ENCODE data around the gene LAMA3. TPM values are rescaled to one million over a fixed set of nuclear protein-coding genes. Genes with fewer than 3 reads are reported as not detected.

Gene LAMA3
- total and polyA plus RNA-seq, 9 donors, result 2.3 to 8.7 (median 3.6) TPM

GRCh38 chr18:23842305-23842704, 153.1 kb downstream of the LAMA3 start:
- DNase-seq, result no peak
- H3K27me3 ChIP-seq (ENCODE audit: control insufficient read depth, insufficient read depth, low read length), result no peaks in the 10 kb centered on the region
- no peak overlapping the region for H3K27ac ChIP-seq (ENCODE audit: low read length)
- H3K4me3 ChIP-seq (ENCODE audit: low read length), result no peak overlapping the region
- no peaks in the 10 kb centered on the region for H3K36me3 ChIP-seq (ENCODE audit: control insufficient read depth, insufficient read depth, low read length)
- H3K4me1 ChIP-seq (ENCODE audit: control insufficient read depth, insufficient read depth, low read length), result no peaks in the 10 kb centered on the region
- WGBS (ENCODE audit: insufficient coverage), result 93% methylated on average over 14 of the region's 14 CpGs
- H3K9me3 ChIP-seq (replicated peaks; ENCODE audit: control insufficient read depth, low read depth, low read length), result no peaks in the 10 kb centered on the region

DNA sequence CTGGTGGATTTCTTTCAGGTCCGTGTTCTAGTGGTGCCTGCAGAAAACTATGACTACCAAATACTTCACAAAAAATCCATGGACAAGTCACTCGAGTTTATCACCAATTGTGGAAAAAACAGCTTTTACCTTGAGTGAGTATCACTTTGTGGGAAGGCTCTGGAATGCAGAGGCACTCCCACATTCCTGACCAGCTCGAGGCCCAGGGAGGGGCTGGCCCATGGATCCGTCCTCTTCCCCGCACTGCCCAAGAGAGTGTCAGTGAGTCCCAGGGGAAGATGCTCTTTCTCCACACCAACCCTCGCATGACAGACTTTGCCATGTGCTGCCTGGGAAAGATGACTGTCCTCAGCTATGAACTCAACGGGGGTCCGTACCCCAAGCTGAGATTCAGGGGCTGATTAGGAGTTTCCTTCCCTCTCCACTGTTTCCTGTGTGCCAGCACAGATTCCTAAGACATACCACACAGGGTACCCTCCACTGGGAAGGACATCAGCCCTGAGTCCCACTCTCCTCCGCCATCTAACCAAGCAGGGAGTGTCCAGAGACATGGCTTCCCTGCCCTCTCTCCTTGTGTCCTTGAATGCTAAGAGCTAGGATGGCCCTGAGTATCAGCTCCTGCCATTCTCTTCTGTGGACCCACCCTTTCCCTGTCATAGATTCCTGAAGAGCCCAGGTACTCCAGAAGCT, 155.9 kb downstream of the LAMA3 start:
- DNase-seq, result no peak
- no peaks in the 10 kb centered on the region for H3K36me3 ChIP-seq (ENCODE audit: control insufficient read depth, insufficient read depth, low read length)
- 81% methylated on average over 4 of the region's 9 CpGs for WGBS (ENCODE audit: insufficient coverage)

GRCh38 chr18:23845988-23846630, 156.9 kb downstream of the LAMA3 start:
- 96% methylated on average over 12 of the region's 15 CpGs for WGBS (ENCODE audit: insufficient coverage)
- H3K27ac ChIP-seq (ENCODE audit: low read length), result no peak overlapping the region
- DNase-seq, result no peak
- H3K36me3 ChIP-seq (ENCODE audit: control insufficient read depth, insufficient read depth, low read length), result no peaks in the 10 kb centered on the region
- H3K27me3 ChIP-seq (ENCODE audit: control insufficient read depth, insufficient read depth, low read length), result no peaks in the 10 kb centered on the region
- H3K4me3 ChIP-seq (ENCODE audit: low read length), result no peak overlapping the region
- no peaks in the 10 kb centered on the region for H3K9me3 ChIP-seq (replicated peaks; ENCODE audit: control insufficient read depth, low read depth, low read length)
- no peaks in the 10 kb centered on the region for H3K4me1 ChIP-seq (ENCODE audit: control insufficient read depth, insufficient read depth, low read length)

More for the DNA sequence above, 155.9 kb downstream of the LAMA3 start:
- H3K27me3 ChIP-seq (ENCODE audit: control insufficient read depth, insufficient read depth, low read length), result no peaks in the 10 kb centered on the region
- no peaks in the 10 kb centered on the region for H3K9me3 ChIP-seq (replicated peaks; ENCODE audit: control insufficient read depth, low read depth, low read length)
- no peak overlapping the region for H3K27ac ChIP-seq (ENCODE audit: low read length)
- H3K4me1 ChIP-seq (ENCODE audit: control insufficient read depth, insufficient read depth, low read length), result no peaks in the 10 kb centered on the region
- no peak overlapping the region for H3K4me3 ChIP-seq (ENCODE audit: low read length)

GRCh38 chr18:23847321-23847986, 158.2 kb downstream of the LAMA3 start:
- Histone ChIP-seq H3K4me3 (ENCODE audit: low read length) (no peak overlapping the region), H3K27ac (ENCODE audit: low read length) (no peak overlapping the region), H3K27me3 (ENCODE audit: control insufficient read depth, insufficient read depth, low read length) (no peaks in the 10 kb centered on the region), H3K4me1 (ENCODE audit: control insufficient read depth, insufficient read depth, low read length) (no peaks in the 10 kb centered on the region), H3K36me3 (ENCODE audit: control insufficient read depth, insufficient read depth, low read length) (no peaks in the 10 kb centered on the region), H3K9me3 (replicated peaks; ENCODE audit: control insufficient read depth, low read depth, low read length) (no peaks in the 10 kb centered on the region)
- no peak for DNase-seq
- 85% methylated on average over 9 of the region's 19 CpGs for WGBS (ENCODE audit: insufficient coverage)

- no peak overlapping the region for H3K27ac ChIP-seq (ENCODE audit: low read length)
- no peak for DNase-seq
- no peaks in the 10 kb centered on the region for H3K4me1 ChIP-seq (ENCODE audit: control insufficient read depth, insufficient read depth, low read length)
- no peaks in the 10 kb centered on the region for H3K36me3 ChIP-seq (ENCODE audit: control insufficient read depth, insufficient read depth, low read length)
- WGBS (ENCODE audit: insufficient coverage), result no CpG with 5 or more reads among the region's 1 CpG
- H3K27me3 ChIP-seq (ENCODE audit: control insufficient read depth, insufficient read depth, low read length), result no peaks in the 10 kb centered on the region
- H3K9me3 ChIP-seq (replicated peaks; ENCODE audit: control insufficient read depth, low read depth, low read length), result no peaks in the 10 kb centered on the region
- no peak overlapping the region for H3K4me3 ChIP-seq (ENCODE audit: low read length)
Measured at GRCh38 chr18:23849141-23849540, 159.9 kb downstream of the LAMA3 start.

- Histone ChIP-seq H3K4me3 (ENCODE audit: low read length) (no peak overlapping the region), H3K9me3 (replicated peaks; ENCODE audit: control insufficient read depth, low read depth, low read length) (no peaks in the 10 kb centered on the region), H3K27me3 (ENCODE audit: control insufficient read depth, insufficient read depth, low read length) (no peaks in the 10 kb centered on the region), H3K27ac (ENCODE audit: low read length) (no peak overlapping the region), H3K4me1 (ENCODE audit: control insufficient read depth, insufficient read depth, low read length) (no peaks in the 10 kb centered on the region), H3K36me3 (ENCODE audit: control insufficient read depth, insufficient read depth, low read length) (no peaks in the 10 kb centered on the region)
- no CpG with 5 or more reads among the region's 3 CpGs for WGBS (ENCODE audit: insufficient coverage)
- DNase-seq, result no peak
Measured at GRCh38 chr18:23850215-23850614, 161.0 kb downstream of the LAMA3 start.

- H3K9me3 ChIP-seq (replicated peaks; ENCODE audit: control insufficient read depth, low read depth, low read length), result no peaks in the 10 kb centered on the region
- no CpG with 5 or more reads among the region's 3 CpGs for WGBS (ENCODE audit: insufficient coverage)
- no peaks in the 10 kb centered on the region for H3K27me3 ChIP-seq (ENCODE audit: control insufficient read depth, insufficient read depth, low read length)
- H3K27ac ChIP-seq (ENCODE audit: low read length), result no peak overlapping the region
- DNase-seq, result no peak
- no peaks in the 10 kb centered on the region for H3K36me3 ChIP-seq (ENCODE audit: control insufficient read depth, insufficient read depth, low read length)
- H3K4me3 ChIP-seq (ENCODE audit: low read length), result no peak overlapping the region
- H3K4me1 ChIP-seq (ENCODE audit: control insufficient read depth, insufficient read depth, low read length), result no peaks in the 10 kb centered on the region
Measured at GRCh38 chr18:23851470-23852002, 162.3 kb downstream of the LAMA3 start.

- no peaks in the 10 kb centered on the region for H3K36me3 ChIP-seq (ENCODE audit: control insufficient read depth, insufficient read depth, low read length)
- H3K9me3 ChIP-seq (replicated peaks; ENCODE audit: control insufficient read depth, low read depth, low read length), result no peaks in the 10 kb centered on the region
- no peaks in the 10 kb centered on the region for H3K4me1 ChIP-seq (ENCODE audit: control insufficient read depth, insufficient read depth, low read length)
- H3K27me3 ChIP-seq (ENCODE audit: control insufficient read depth, insufficient read depth, low read length), result no peaks in the 10 kb centered on the region
- no peak overlapping the region for H3K4me3 ChIP-seq (ENCODE audit: low read length)
- DNase-seq, result no peak
- H3K27ac ChIP-seq (ENCODE audit: low read length), result no peak overlapping the region
- 83% methylated on average over 2 of the region's 4 CpGs for WGBS (ENCODE audit: insufficient coverage)
Measured at GRCh38 chr18:23852236-23853045, 163.2 kb downstream of the LAMA3 start.

DNA sequence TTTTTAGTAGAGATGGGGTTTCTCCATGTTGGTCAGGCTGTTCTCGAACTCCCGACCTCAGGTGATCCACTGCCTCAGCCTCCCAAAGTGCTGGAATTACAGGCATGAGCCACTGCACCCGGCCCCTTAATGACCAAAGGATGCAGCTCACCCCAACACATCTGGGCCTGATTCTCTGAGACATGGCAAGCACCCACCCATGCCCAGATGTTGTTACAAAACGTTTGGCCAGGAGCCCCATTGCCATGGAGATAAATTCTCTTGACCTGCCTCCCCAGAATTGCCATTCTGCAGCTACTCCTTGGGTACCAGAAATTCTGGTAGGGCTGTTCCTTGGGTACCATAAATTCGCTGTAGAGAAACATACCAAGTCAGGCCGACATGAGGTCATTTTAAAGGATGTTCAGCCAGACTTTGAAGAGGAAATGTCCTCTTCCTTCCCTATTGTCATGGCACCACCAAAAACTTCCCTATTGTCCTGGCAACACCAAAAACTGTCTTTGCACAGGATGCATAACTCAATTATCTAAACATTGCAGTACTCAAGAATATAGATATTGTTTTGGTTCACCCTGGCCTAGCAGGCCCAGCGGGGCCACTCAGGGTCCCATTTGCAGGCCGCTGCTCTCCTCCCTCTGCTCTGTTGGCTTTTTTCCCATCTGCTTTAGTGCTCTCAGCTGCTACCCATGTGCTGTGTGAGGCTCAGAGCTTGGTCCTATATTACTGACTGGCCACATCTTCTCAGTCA, 164.4 kb downstream of the LAMA3 start:
- no peaks in the 10 kb centered on the region for H3K9me3 ChIP-seq (replicated peaks; ENCODE audit: control insufficient read depth, low read depth, low read length)
- DNase-seq, result no peak
- H3K4me3 ChIP-seq (ENCODE audit: low read length), result no peak overlapping the region
- 74% methylated on average over 8 of the region's 8 CpGs for WGBS (ENCODE audit: insufficient coverage)
- no peak overlapping the region for H3K27ac ChIP-seq (ENCODE audit: low read length)
- no peaks in the 10 kb centered on the region for H3K4me1 ChIP-seq (ENCODE audit: control insufficient read depth, insufficient read depth, low read length)
- H3K27me3 ChIP-seq (ENCODE audit: control insufficient read depth, insufficient read depth, low read length), result no peaks in the 10 kb centered on the region
- no peaks in the 10 kb centered on the region for H3K36me3 ChIP-seq (ENCODE audit: control insufficient read depth, insufficient read depth, low read length)
